HUES64 (cell line): ENCODE measurements around the gene SKIC8.

Experiments used
- H3K27ac ChIP-seq: 2 replicates; pipeline ENCODE4 v1.7.0; 2013; ENCODE audit warnings: low read depth, low read length, inconsistent platforms
- H3K27me3 ChIP-seq: 2 replicates; pipeline ENCODE4 v1.6.1; 2013; ENCODE audit warnings: mild to moderate bottlenecking, low read length; ENCODE audit not compliant: insufficient read depth
- H3K36me3 ChIP-seq: 2 replicates; pipeline ENCODE4 v1.6.1; 2013; ENCODE audit warnings: mild to moderate bottlenecking, low read length; ENCODE audit not compliant: insufficient read depth
- H3K4me1 ChIP-seq: 2 replicates; pipeline ENCODE4 v1.6.1; 2013; ENCODE audit warnings: mild to moderate bottlenecking, low read length, moderate library complexity; ENCODE audit not compliant: insufficient read depth
- H3K4me3 ChIP-seq: 2 replicates; pipeline ENCODE4 v1.5.1; 2013; ENCODE audit warnings: mild to moderate bottlenecking, low read length, moderate library complexity
- H3K9ac ChIP-seq: 2 replicates; pipeline ENCODE4 v1.6.1; 2013; ENCODE audit warnings: mild to moderate bottlenecking, low read depth, low read length
- H3K9me3 ChIP-seq: 2 replicates; pipeline ENCODE4 v1.6.1; 2013; ENCODE audit warnings: low read depth, low read length; ENCODE audit not compliant: insufficient read depth
- WGBS: fragments of 150-250, 120-280 bp; methylation state at CpG from one replicate; pipeline ENCODE4 v1.1.7; 2013; ENCODE audit warnings: missing lambda C conversion rate; 5-methylcytosine and 5-hydroxymethylcytosine counted together

Gene SKIC8

DNA sequence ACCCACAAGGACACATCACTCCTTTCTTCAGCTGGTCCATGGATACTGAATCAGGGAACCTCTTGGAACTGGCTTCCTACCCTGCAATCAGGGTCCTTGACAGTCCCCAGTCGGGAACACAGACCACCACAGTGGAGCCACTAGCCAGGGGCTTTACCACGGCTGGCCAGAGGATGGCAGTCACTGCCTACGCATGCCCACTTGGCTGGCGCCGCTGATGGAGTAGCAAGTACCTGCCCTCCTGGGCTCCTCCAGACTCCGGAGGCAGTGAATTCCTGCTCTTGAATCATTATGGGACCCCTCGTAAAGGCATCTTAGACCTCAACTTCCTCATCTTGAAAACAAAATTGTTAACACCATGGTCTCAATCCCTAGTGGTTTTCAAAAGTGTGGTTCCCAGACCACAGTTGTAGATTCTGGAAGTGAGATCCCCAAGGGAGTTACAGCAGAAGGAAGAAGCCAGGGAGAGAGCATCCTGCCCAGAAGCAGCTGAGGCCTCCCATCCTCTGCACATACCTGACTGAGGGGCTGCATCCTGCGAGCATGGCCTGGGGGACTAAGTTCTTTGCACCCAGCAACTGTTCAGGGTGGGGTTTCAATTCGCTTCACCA is 9.1 kb upstream of the SKIC8 start:
- 22% methylated on average over 9 of the region's 9 CpGs for WGBS
- H3K27ac ChIP-seq, result no peak overlapping the region

DNA sequence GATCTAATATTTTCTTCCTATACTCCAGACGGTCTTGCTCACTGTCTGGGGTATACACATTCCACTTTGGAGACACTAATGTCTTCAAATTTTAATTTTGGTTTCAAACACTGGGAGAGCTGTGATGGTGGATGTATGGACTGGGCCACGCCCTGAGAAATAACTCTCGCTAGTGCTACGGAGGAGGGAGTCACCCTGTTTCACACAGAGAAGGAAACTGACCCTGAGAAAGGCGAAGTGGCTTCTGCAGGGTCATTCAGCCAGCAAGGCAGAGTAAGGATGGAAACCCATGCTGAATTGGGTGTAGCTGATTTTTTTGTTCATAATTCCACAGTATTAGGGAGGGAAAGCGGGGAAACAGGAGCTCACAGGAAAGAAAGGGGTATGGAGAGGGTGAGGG is 8.6 kb upstream of the SKIC8 start:
- no peaks in the 10 kb centered on the region for H3K27me3 ChIP-seq
- H3K9me3 ChIP-seq, result no peaks in the 10 kb centered on the region
- H3K4me1 ChIP-seq, result no peaks in the 10 kb centered on the region
- no peak overlapping the region for H3K27ac ChIP-seq
- H3K4me3 ChIP-seq, result no peak overlapping the region
- H3K36me3 ChIP-seq, result no peaks in the 10 kb centered on the region
- no peak overlapping the region for H3K9ac ChIP-seq
- WGBS, result 82% methylated on average over 5 of the region's 6 CpGs

More for the DNA sequence above, 9.1 kb upstream of the SKIC8 start:
- Histone ChIP-seq H3K27me3 (no peaks in the 10 kb centered on the region), H3K4me3 (no peak overlapping the region), H3K4me1 (no peaks in the 10 kb centered on the region), H3K9me3 (no peaks in the 10 kb centered on the region), H3K36me3 (no peaks in the 10 kb centered on the region), H3K9ac (no peak overlapping the region)

DNA sequence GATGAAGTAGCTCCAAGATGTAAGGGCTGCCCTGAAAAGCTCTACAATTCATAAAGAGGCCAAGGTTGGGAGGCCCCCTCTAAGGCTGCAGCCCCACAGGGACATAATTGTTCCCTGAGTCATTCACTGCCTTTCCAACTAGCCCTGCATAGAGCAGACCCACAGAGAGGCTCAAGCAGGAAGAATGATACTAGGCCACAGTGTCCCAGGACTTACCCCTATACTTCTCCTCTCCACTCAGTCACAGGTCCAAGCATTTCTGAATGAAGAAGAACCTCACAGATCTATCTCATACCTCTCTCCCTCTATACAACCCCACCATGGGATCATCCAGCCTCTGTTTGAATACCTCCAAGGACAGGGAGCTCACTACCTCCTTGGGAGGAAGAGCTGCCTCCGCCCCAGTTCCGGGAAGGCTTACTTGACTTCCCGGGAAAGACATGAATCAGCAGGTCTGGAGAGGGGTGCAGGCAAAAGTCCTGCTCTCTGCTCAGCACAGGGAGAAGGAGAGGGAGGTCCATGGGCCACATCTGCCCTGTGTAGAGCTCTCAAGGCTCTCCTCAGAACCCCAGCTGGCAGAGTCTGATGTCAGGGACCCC is 6.9 kb upstream of the SKIC8 start:
- Histone ChIP-seq H3K4me3 (no peak overlapping the region), H3K36me3 (no peaks in the 10 kb centered on the region), H3K9me3 (no peaks in the 10 kb centered on the region), H3K9ac (no peak overlapping the region), H3K27ac (no peak overlapping the region), H3K27me3 (peaks cover 14% of the 10 kb centered on the region), H3K4me1 (no peaks in the 10 kb centered on the region)
- 82% methylated on average over 3 of the region's 3 CpGs for WGBS

DNA sequence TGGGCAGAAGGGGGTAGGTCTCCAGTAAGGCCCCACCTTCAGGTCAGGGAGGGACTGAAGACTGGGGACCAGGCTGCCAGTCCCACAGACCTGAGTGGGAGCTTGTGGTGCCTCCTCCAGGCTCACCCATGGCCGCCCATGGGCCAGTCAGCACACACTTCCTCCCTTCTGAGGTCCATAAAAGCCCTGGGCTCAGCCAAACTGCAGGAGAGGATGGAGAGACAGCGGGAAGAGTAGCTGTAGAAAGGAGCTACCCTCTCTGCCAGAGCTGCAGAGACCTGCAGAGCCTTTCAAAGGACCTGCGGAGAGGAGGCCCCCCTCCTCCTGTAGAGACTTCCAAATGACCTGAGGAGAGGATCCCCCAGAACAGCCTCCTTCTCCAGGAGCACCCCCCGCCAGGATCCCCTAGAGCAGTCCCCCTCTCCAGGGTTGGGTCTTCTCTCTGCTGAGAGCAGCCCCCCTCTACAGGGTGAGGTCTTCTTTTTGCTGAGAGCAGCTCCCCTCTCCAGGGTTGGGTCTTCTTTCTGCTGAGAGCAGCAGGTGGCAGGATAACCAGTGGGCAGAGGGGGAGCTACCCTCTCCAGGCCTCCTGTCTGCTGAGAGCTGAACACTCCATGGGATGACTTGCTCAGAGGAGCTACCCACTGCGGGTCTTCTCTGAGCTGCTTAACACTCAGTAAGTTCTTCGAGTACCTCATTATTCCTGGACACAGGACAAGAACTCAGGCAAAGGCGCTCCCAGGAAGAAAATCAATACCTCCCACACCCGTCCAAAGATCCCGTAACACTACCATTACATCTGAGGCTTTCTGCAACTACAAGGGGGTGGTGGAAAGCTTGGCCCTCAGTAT is 5.0 kb upstream of the SKIC8 start:
- no peaks in the 10 kb centered on the region for H3K4me1 ChIP-seq
- H3K4me3 ChIP-seq, result no peak overlapping the region
- H3K27me3 ChIP-seq, result peaks cover 16% of the 10 kb centered on the region
- no peak overlapping the region for H3K27ac ChIP-seq
- no peaks in the 10 kb centered on the region for H3K9me3 ChIP-seq
- H3K9ac ChIP-seq, result no peak overlapping the region
- 93% methylated on average over 9 of the region's 9 CpGs for WGBS
- H3K36me3 ChIP-seq, result no peaks in the 10 kb centered on the region

DNA sequence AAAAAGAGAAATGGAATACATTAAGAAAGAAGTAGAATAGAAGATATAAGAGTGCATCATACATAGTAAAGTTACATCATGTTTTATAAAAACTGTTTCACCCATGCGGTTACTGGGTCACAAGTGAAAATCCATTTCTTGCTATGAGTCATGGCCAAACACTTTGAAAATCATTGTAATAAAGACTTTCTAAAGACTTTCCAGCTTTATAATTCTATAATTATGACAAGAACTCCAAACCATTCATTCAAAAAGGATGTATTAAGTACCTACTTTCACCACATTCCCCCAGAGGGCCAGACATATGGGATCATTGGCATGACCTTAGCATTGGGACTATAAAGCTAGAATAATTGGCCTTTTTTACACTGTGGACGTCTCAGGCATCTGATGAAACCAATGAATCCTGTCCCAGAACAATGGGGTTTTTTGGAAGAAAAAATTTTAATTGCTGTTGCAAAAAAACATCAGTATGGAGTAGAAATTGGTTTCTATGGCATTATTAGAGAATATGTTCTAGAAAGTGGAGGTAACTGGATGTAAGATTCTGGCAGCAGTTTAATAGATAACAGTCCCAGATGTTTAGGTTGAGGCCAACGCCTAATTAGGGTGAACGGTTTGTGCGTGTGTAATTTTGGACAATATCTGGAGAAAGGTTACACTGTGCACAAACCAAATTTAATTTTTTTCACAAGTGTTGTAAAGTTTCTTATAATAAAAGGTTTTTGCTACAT is 3.3 kb upstream of the SKIC8 start:
- WGBS, result 93% methylated on average over 5 of the region's 5 CpGs
- Histone ChIP-seq H3K36me3 (no peaks in the 10 kb centered on the region), H3K9me3 (no peaks in the 10 kb centered on the region), H3K27ac (no peak overlapping the region), H3K9ac (no peak overlapping the region), H3K4me3 (no peak overlapping the region), H3K27me3 (peaks cover 16% of the 10 kb centered on the region), H3K4me1 (0 out of 2 replicates have a peak, but pooled peaks cover 4% of the 10 kb centered on the region)

DNA sequence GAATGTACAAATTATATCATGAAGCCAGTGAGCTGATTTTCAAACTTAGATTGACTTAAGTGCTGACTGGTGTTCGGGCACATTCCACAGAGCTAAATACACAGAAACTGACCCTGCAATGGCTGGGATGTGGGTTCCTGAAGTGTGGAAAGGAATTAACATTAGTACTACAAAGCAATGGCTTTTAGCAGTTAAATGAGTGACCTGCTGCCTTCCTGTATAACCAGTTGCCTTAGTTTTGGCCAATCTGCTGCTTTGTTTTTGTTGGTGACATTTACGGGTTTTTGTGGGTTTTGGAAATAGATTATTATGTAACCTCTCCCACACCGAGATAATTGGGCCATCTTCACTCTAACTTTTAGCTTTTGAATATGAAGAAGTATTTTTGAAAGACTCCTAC is 2.4 kb upstream of the SKIC8 start:
- peaks cover 16% of the 10 kb centered on the region for H3K27me3 ChIP-seq
- no peak overlapping the region for H3K27ac ChIP-seq
- H3K36me3 ChIP-seq, result no peaks in the 10 kb centered on the region
- H3K4me3 ChIP-seq, result no peak overlapping the region
- H3K9ac ChIP-seq, result no peak overlapping the region
- H3K4me1 ChIP-seq, result 0 out of 2 replicates have a peak, but pooled peaks cover 4% of the 10 kb centered on the region
- WGBS, result 60% methylated on average over 2 of the region's 3 CpGs
- no peaks in the 10 kb centered on the region for H3K9me3 ChIP-seq

DNA sequence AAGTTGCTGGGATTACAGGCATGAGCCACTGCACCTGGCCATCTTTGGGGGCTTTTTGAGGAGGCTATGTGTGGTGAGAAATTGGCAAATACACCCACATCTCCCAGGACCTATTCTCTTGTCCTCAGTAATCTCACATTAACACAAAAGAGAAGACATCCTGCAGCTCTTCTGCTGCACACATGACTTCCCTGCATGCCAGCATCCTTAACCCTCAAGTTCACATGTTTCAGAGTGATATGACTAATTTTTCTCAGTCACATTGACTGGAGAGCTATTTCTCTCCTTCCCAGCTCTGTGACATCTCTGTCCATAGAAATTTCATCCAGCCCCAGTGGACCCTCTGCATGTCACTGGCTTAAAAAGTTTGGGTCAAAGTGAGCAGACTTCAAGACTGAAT is 1.9 kb upstream of the SKIC8 start:
- Histone ChIP-seq H3K27me3 (peaks cover 16% of the 10 kb centered on the region), H3K9ac (no peak overlapping the region), H3K9me3 (no peaks in the 10 kb centered on the region), H3K36me3 (no peaks in the 10 kb centered on the region), H3K27ac (no peak overlapping the region), H3K4me1 (0 out of 2 replicates have a peak, but pooled peaks cover 4% of the 10 kb centered on the region), H3K4me3 (no peak overlapping the region)

DNA sequence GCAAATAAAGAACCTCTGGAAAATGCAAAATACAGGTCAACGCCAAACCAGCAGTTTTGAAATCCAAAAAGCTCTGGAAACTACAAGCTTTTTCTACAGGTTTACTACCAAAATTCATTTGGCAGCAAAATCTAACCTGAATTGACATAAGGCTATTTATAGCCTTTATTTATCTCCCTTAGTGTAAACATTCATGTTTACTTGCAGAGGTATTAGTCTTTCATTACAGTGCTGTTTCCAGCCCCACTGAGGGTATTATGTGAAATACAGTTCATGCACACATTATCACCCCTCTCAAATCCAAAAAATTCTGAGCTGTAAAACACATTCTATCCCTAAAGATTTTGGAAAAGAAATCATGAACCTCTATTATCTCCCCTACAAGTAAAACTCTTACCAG is 7.2 kb downstream of the SKIC8 start:
- H3K27ac ChIP-seq, result no peak overlapping the region
- peaks cover 45% of the 10 kb centered on the region for H3K36me3 ChIP-seq
- no peaks in the 10 kb centered on the region for H3K27me3 ChIP-seq
- WGBS, result 95% methylated on average over 1 of the region's 1 CpG
- no peaks in the 10 kb centered on the region for H3K9me3 ChIP-seq
- no peaks in the 10 kb centered on the region for H3K4me1 ChIP-seq
- H3K4me3 ChIP-seq, result no peak overlapping the region
- no peak overlapping the region for H3K9ac ChIP-seq

DNA sequence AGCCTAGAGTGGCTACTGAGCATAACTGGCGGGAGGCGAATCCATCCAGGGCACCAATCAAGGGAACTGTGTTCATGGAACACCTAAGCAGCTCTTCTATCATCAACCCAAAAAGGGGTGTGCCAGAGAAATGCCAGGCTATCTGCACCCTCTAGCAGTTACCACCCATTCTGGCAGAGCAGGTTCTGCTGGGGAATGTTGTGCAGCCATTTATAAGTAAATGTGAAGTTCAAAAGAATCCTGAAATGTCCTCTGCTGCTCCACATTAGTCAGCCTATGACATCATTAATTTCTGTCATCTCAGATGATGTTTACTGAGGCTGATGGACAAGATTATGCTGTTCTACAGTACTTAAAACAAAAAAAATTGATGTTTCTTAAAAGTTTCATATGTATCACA is 7.7 kb downstream of the SKIC8 start:
- H3K9me3 ChIP-seq, result no peaks in the 10 kb centered on the region
- H3K36me3 ChIP-seq, result peaks cover 48% of the 10 kb centered on the region
- no peak overlapping the region for H3K27ac ChIP-seq
- no peak overlapping the region for H3K9ac ChIP-seq
- no peak overlapping the region for H3K4me3 ChIP-seq
- H3K27me3 ChIP-seq, result no peaks in the 10 kb centered on the region
- H3K4me1 ChIP-seq, result no peaks in the 10 kb centered on the region
- 98% methylated on average over 2 of the region's 2 CpGs for WGBS

DNA sequence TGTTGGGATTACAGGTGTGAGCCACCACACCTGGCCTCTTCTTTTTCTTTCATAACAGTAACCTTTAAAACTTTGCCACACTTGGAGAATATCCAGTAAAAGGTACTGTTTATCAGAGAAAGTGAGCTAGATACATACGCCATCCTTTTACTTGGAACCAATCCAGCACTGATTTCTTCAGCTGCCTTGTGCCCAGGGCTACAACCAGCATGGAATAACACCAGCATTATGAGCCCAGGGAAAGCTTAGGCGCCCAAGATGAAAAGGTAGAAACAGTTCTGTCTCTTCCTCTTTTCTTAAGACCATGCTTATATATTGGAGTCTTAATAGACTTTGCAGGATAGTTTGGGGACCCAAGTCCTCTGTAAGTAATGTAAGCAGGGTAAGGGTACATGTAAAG is 8.4 kb downstream of the SKIC8 start:
- peaks cover 54% of the 10 kb centered on the region for H3K36me3 ChIP-seq
- no peak overlapping the region for H3K27ac ChIP-seq
- no peak overlapping the region for H3K9ac ChIP-seq
- WGBS, result 66% methylated on average over 2 of the region's 2 CpGs
- H3K9me3 ChIP-seq, result no peaks in the 10 kb centered on the region
- no peaks in the 10 kb centered on the region for H3K27me3 ChIP-seq
- H3K4me3 ChIP-seq, result no peak overlapping the region
- no peaks in the 10 kb centered on the region for H3K4me1 ChIP-seq

DNA sequence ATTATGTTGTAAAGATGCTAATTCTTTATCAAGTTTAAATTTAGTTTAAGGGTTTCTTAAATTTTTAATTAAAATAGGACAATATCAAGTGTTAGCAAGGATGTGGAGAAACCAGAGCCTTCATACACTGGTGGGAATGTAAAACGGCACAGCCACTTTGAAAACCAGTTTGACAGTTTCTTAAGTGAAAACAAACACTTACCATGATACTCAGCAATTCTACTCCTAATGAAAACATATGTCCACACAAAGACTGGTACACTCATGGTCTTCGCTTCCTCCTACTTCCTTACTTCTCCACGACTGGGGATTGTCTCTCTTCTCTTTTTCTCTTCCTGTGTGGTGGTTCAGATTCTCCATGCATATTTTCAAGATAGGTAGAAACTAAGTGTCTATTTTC is 9.2 kb downstream of the SKIC8 start:
- Histone ChIP-seq H3K4me1 (no peaks in the 10 kb centered on the region), H3K27me3 (no peaks in the 10 kb centered on the region), H3K9me3 (no peaks in the 10 kb centered on the region), H3K9ac (no peak overlapping the region), H3K27ac (no peak overlapping the region), H3K36me3 (peaks cover 58% of the 10 kb centered on the region), H3K4me3 (no peak overlapping the region)
- 95% methylated on average over 3 of the region's 3 CpGs for whole genome bisulfite sequencing
